Left colon (tissue), 2 donors: ENCODE results near the gene KIF19. TPM values are rescaled to one million over a fixed set of nuclear protein-coding genes. Genes with fewer than 3 reads are reported as not detected.
"Not testable (repeated sequence)": the region's sequence is repeated elsewhere in the genome, so short reads cannot be mapped to it uniquely, and the experiment has no call there.

ENCODE experiments used
- ATAC-seq: fragments of 200-7000 bp; cut with Tn5 transposase; one replicate; pipeline ENCODE4 v1.9.1; 2020; ENCODE audit warnings: mild to moderate bottlenecking, moderate library complexity
- DNase-seq, 2 donors: peaks; one replicate each; pipeline ENCODE4 v3.0.0-alpha.2; 2020
- intact Hi-C, 2 donors: fragments of 100-400 bp; cut with DNase I in 1 of 2; cut with micrococcal nuclease in 1 of 2; formaldehyde crosslinking; loops; one replicate each; pipeline versions ENCODE4 v1.11.2 to v1.14.0; 2022; cut with DNase I, micrococcal nuclease
- long read RNA-seq: library from polyadenylated mRNA; unstranded; transcript quantifications from one replicate; pipeline ENCODE4 v2.0.0, GENCODE V29; 2021
- total RNA-seq, 2 donors: library from RNA; stranded (reverse); fragmentation: NEBNext Ultra II Directional; extraction: Animal tissue kit (Norgen Biotek cat#: 25700); gene quantifications; one replicate each; pipeline ENCODE4 v1.2.1, GENCODE V29; 2021
- donor health status: DM: no; HTN: no; CAD: no.
- donor health status: DM: yes; HTN: yes; CAD: no.

Gene KIF19
- total RNA-seq, result 1 to 10 TPM; 2.1 to 3.5 TPM
- long read RNA-seq, partial matches to known transcripts, result 3 of 5 reads
- long read RNA-seq, other reads (novel, unspliced or antisense), result 1 of 5 reads

- ATAC-seq (peak; percentile 86), DNase-seq (peak; percentile 35 to 60)
- intact Hi-C loops, result no loop called here
These were observed at the start of gene KIF19 for GRCh38 chr17:74325743-74326379. Gene KIF19 (plus strand): TSS chr17:74326226. CDS start chr17:74326350, 124 bp downstream.

GRCh38 chr17:74276541-74277009 is 49.5 kb upstream of the KIF19 start:
- ATAC-seq (no peak), DNase-seq (no peak)
- intact Hi-C loops, result no loop called here

- no peak for ATAC-seq
- no peak for DNase-seq
- intact Hi-C loops, result no loop called here
These were observed 48.1 kb upstream of the KIF19 start for GRCh38 chr17:74277935-74278334.

- intact Hi-C loops, ATAC-seq, DNase-seq: not testable (repeated sequence)
These were observed 46.4 kb upstream of the KIF19 start for GRCh38 chr17:74279617-74280016.

- intact Hi-C loops, result no loop called here
- DNase-seq, result peak in 1 of 2 donors; percentile 15
- no peak for ATAC-seq
These were observed 45.9 kb upstream of the KIF19 start for GRCh38 chr17:74280093-74280513.

GRCh38 chr17:74281799-74282198 is 44.2 kb upstream of the KIF19 start:
- intact Hi-C loops, result no loop called here

GRCh38 chr17:74282274-74282586 is 43.8 kb upstream of the KIF19 start:
- intact Hi-C loops, DNase-seq, ATAC-seq: not testable (repeated sequence)

More at GRCh38 chr17:74281799-74282198, 44.2 kb upstream of the KIF19 start:
- DNase-seq (no peak), ATAC-seq (no peak)

GRCh38 chr17:74282587-74283370 is 43.2 kb upstream of the KIF19 start:
- intact Hi-C loops, result no loop called here
- ATAC-seq, result no peak

GRCh38 chr17:74283371-74283673 is 42.7 kb upstream of the KIF19 start:
- no peak for ATAC-seq
- DNase-seq, result no peak
- intact Hi-C loops, result no loop called here

More at GRCh38 chr17:74282587-74283370, 43.2 kb upstream of the KIF19 start:
- no peak for DNase-seq

GRCh38 chr17:74287031-74287602 is 38.9 kb upstream of the KIF19 start:
- DNase-seq (no peak), ATAC-seq (no peak)
- intact Hi-C loops, result no loop called here

GRCh38 chr17:74288785-74289184 is 37.2 kb upstream of the KIF19 start:
- DNase-seq (no peak), ATAC-seq (no peak)

GRCh38 chr17:74289688-74290087 is 36.3 kb upstream of the KIF19 start:
- no peak for ATAC-seq
- no peak for DNase-seq
- intact Hi-C loops, result no loop called here

More at GRCh38 chr17:74288785-74289184, 37.2 kb upstream of the KIF19 start:
- intact Hi-C loops, result no loop called here

- intact Hi-C loops, result no loop called here
- ATAC-seq, result no peak
- no peak for DNase-seq
These were observed 35.7 kb upstream of the KIF19 start for GRCh38 chr17:74290340-74290739.

- ATAC-seq (peak; percentile 57), DNase-seq (peak in 1 of 2 donors; percentile 32)
- intact Hi-C loops, result no loop called here
These were observed 33.5 kb upstream of the KIF19 start for GRCh38 chr17:74292495-74292894.

GRCh38 chr17:74295625-74296547 is 30.1 kb upstream of the KIF19 start:
- intact Hi-C loops, result no loop called here
- ATAC-seq (peak; percentile 61), DNase-seq (no peak)

GRCh38 chr17:74296548-74296936 is 29.5 kb upstream of the KIF19 start:
- intact Hi-C loops, result no loop called here
- peak; percentile 70 for ATAC-seq
- DNase-seq, result peak in 1 of 2 donors; percentile 68

- intact Hi-C loops, result no loop called here
- DNase-seq (no peak), ATAC-seq (no peak)
These were observed 28.1 kb upstream of the KIF19 start for GRCh38 chr17:74297941-74298340.

- no peak for DNase-seq
- intact Hi-C loops, result no loop called here
- no peak for ATAC-seq
These were observed 27.2 kb upstream of the KIF19 start for GRCh38 chr17:74298778-74299177.
